Measurements from ENCODE around the gene NHERF2. TPM values are rescaled to one million over a fixed set of nuclear protein-coding genes. Genes with fewer than 3 reads are reported as not detected.

Gene NHERF2
- total RNA-seq, 1 donor from 2014 or later: 3.0 TPM

DNA sequence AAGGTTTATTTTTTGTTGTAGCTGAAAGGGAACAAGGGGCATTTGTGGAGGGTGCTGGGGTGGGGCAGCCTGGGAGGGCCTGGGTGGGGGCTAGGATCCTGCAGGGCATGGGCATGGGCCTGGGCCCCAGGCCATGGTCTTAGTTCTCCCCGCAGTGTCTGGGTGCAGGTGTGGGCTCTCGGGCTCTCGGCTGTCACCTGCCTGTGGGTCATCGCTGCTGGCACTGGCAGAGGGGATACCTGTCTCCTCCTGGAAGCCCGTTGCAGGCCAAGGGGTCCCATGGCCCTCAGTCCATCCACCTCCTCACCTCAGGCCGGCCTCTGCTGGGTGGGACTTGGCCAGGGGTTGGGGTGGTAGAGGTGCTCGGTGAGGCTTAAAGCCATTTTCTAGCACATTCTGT is 51.4 kb downstream of the NHERF2 start:
- no peak overlapping the region for H3K4me2 ChIP-seq
- H3K4me3 ChIP-seq: no peak overlapping the region
- no peaks in the 10 kb centered on the region for H3K4me1 ChIP-seq
- peaks cover 4% of the 10 kb centered on the region for H3K4me1 Mint-ChIP-seq
- no peaks in the 10 kb centered on the region for H3K9me3 ChIP-seq (ENCODE audit: low read depth)
- no peaks in the 10 kb centered on the region for H3F3A ChIP-seq (ENCODE audit: low read depth)
- TF ChIP-seq EZH2phosphoT487 (IDR thresholded peaks at IDR 0.05): no peak
- TF ChIP-seq, protein P1, sequence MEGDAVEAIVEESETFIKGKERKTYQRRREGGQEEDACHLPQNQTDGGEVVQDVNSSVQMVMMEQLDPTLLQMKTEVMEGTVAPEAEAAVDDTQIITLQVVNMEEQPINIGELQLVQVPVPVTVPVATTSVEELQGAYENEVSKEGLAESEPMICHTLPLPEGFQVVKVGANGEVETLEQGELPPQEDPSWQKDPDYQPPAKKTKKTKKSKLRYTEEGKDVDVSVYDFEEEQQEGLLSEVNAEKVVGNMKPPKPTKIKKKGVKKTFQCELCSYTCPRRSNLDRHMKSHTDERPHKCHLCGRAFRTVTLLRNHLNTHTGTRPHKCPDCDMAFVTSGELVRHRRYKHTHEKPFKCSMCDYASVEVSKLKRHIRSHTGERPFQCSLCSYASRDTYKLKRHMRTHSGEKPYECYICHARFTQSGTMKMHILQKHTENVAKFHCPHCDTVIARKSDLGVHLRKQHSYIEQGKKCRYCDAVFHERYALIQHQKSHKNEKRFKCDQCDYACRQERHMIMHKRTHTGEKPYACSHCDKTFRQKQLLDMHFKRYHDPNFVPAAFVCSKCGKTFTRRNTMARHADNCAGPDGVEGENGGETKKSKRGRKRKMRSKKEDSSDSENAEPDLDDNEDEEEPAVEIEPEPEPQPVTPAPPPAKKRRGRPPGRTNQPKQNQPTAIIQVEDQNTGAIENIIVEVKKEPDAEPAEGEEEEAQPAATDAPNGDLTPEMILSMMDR (IDR thresholded peaks at IDR 0.05): no peak
- TF ChIP-seq EZH2 (IDR thresholded peaks at IDR 0.05): no peak
- DNase-seq (ENCODE audit: low spot score): no peak
- H3K27me3 ChIP-seq: no peaks in the 10 kb centered on the region
- no peak overlapping the region for H3K9ac ChIP-seq
- H3K27me3 Mint-ChIP-seq (ENCODE audit: insufficient read depth, low read depth): peaks cover 6% of the 10 kb centered on the region
- no peaks in the 10 kb centered on the region for H3K79me2 ChIP-seq (ENCODE audit: low read depth)
- H2AFZ ChIP-seq (replicated peaks): no peak overlapping the region
- H3K9me3 Mint-ChIP-seq: no peaks in the 10 kb centered on the region
- no peaks in the 10 kb centered on the region for H3K36me3 ChIP-seq
- H3K27ac ChIP-seq: no peak overlapping the region
- no peak overlapping the region for H3K4me3 Mint-ChIP-seq
- H3K27ac Mint-ChIP-seq: no peak overlapping the region
- H3K36me3 Mint-ChIP-seq: peaks cover 6% of the 10 kb centered on the region
- H4K20me1 ChIP-seq (ENCODE audit: low read depth): no peaks in the 10 kb centered on the region

DNA sequence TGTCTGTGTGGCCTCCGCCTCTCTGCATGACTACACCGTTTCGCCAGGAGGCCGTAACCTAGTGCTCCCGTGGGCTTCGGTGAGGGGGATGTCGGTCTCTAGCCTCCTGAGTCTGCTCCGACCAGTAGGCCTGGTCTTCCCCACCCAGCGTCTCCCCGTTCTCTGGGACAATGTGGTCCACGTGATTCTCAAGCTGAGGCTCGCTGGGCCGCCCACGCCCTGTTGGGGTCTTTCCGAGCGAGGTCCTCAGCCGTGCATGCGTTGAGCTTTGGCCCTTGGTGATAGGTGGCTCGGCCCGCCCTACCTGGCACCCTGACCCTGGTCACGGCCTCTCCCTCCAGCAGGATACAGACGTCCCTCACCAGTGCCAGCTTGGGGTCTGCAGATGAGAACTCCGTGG is 52.0 kb downstream of the NHERF2 start:
- Mint-ChIP-seq H3K4me3 (no peak overlapping the region), H3K27ac (no peak overlapping the region), H3K36me3 (peaks cover 6% of the 10 kb centered on the region), H3K27me3 (ENCODE audit: insufficient read depth, low read depth) (peaks cover 8% of the 10 kb centered on the region), H3K4me1 (peaks cover 4% of the 10 kb centered on the region), H3K9me3 (no peaks in the 10 kb centered on the region)
- H4K20me1 ChIP-seq (ENCODE audit: low read depth): no peaks in the 10 kb centered on the region
- H3K9me3 ChIP-seq (ENCODE audit: low read depth): no peaks in the 10 kb centered on the region
- H3K27ac ChIP-seq: no peak overlapping the region
- H3K9ac ChIP-seq: no peak overlapping the region
- no peak overlapping the region for H3K4me2 ChIP-seq
- H3K36me3 ChIP-seq: no peaks in the 10 kb centered on the region
- TF ChIP-seq EZH2 (IDR thresholded peaks at IDR 0.05) (no peak), EZH2phosphoT487 (IDR thresholded peaks at IDR 0.05) (no peak)
- TF ChIP-seq, protein P1 (IDR thresholded peaks at IDR 0.05): no peak
- DNase-seq (ENCODE audit: low spot score): no peak
- H3F3A ChIP-seq (ENCODE audit: low read depth): no peaks in the 10 kb centered on the region
- H3K79me2 ChIP-seq (ENCODE audit: low read depth): no peaks in the 10 kb centered on the region
- H3K4me3 ChIP-seq: no peak overlapping the region
- H3K4me1 ChIP-seq: no peaks in the 10 kb centered on the region
- no peak overlapping the region for H2AFZ ChIP-seq (replicated peaks)
- H3K27me3 ChIP-seq: no peaks in the 10 kb centered on the region

DNA sequence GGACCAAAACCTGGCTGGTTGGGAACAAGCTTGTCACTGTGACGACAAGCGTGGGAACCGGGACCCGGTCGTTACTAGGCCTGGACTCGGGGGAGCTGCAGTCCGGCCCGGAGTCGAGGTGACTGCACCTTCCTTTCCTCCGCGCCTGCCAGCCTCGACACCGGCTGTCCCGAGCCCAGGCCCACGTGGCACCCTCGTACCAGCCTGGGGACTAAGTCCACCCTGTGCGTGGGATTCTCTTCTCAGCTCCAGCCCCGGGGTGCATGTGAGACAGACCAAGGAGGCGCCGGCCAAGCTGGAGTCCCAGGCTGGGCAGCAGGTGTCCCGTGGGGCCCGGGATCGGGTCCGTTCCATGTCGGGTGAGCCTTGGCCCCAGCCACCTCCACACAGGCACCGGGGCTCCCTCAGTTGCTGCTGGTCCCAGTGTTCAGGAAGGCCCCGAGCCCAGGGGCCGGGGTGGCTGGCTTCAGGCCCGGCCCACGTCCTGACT is 52.7 kb downstream of the NHERF2 start:
- Mint-ChIP-seq H3K27me3 (ENCODE audit: insufficient read depth, low read depth) (peaks cover 8% of the 10 kb centered on the region), H3K27ac (no peak overlapping the region), H3K36me3 (peaks cover 6% of the 10 kb centered on the region), H3K4me1 (peaks cover 4% of the 10 kb centered on the region), H3K4me3 (no peak overlapping the region), H3K9me3 (no peaks in the 10 kb centered on the region)
- no peak overlapping the region for H3K4me2 ChIP-seq
- DNase-seq (ENCODE audit: low spot score): no peak
- no peaks in the 10 kb centered on the region for H3K79me2 ChIP-seq (ENCODE audit: low read depth)
- H3K36me3 ChIP-seq: no peaks in the 10 kb centered on the region
- no peaks in the 10 kb centered on the region for H3K4me1 ChIP-seq
- no peaks in the 10 kb centered on the region for H3K27me3 ChIP-seq
- no peaks in the 10 kb centered on the region for H3K9me3 ChIP-seq (ENCODE audit: low read depth)
- H3K27ac ChIP-seq: no peak overlapping the region
- TF ChIP-seq, protein P1 (IDR thresholded peaks at IDR 0.05): no peak
- TF ChIP-seq EZH2phosphoT487 (IDR thresholded peaks at IDR 0.05) (no peak), EZH2 (IDR thresholded peaks at IDR 0.05) (no peak)
- no peak overlapping the region for H2AFZ ChIP-seq (replicated peaks)
- no peak overlapping the region for H3K4me3 ChIP-seq
- no peak overlapping the region for H3K9ac ChIP-seq
- no peaks in the 10 kb centered on the region for H3F3A ChIP-seq (ENCODE audit: low read depth)
- peaks cover 3% of the 10 kb centered on the region for H4K20me1 ChIP-seq (ENCODE audit: low read depth)
